ENCODE results near the gene CYP4Z1. TPM values are rescaled to one million over a fixed set of nuclear protein-coding genes. Genes with fewer than 3 reads are reported as not detected.
"Not testable (repeated sequence)": the region's sequence is repeated elsewhere in the genome, so short reads cannot be mapped to it uniquely, and the experiment has no call there.

CYP4Z1 gene
- total RNA-seq, 4 donors from 2014 or later: 1.1 to 2.8 (median 1.5) TPM

DNA sequence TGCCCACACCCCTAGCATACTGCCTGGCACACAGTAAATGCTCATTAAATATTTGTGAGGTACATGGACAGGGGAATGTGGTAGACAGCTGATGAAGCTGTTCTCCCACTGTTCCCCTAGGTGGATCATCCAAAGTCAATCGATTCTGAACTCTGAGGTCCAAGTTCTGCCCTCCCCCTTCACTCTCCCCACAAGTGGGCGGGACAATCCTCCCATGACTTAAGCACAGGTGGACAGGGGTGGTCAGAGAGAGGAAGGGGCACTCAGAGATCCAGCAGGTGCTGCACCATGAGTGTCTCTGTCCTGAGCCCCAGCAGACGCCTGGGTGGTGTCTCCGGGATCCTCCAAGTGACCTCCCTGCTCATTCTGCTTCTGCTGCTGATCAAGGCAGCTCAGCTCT is 70.2 kb downstream of the CYP4Z1 start, which contains the start of gene CYP4A22:
Gene CYP4A22, plus strand, starts transcription at position 244 of the 400 bp plus-strand sequence. Its CDS starts 45 bp downstream, at position 289.
- Histone ChIP-seq H3K27ac (replicated peaks in 1 of 4) (no peak within 1 kb of the TSS), H3K4me1 (no peaks in the 10 kb centered on the region), H3K36me3 (no peaks in the 10 kb centered on the region), H3K4me3 (no peak within 1 kb of the TSS), H3K9me3 (no peaks in the 10 kb centered on the region), H3K27me3 (peaks cover 0 to 12% (median 0%) of the 10 kb centered on the region in 4 donors)
- TF ChIP-seq, protein P1, sequence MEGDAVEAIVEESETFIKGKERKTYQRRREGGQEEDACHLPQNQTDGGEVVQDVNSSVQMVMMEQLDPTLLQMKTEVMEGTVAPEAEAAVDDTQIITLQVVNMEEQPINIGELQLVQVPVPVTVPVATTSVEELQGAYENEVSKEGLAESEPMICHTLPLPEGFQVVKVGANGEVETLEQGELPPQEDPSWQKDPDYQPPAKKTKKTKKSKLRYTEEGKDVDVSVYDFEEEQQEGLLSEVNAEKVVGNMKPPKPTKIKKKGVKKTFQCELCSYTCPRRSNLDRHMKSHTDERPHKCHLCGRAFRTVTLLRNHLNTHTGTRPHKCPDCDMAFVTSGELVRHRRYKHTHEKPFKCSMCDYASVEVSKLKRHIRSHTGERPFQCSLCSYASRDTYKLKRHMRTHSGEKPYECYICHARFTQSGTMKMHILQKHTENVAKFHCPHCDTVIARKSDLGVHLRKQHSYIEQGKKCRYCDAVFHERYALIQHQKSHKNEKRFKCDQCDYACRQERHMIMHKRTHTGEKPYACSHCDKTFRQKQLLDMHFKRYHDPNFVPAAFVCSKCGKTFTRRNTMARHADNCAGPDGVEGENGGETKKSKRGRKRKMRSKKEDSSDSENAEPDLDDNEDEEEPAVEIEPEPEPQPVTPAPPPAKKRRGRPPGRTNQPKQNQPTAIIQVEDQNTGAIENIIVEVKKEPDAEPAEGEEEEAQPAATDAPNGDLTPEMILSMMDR (IDR thresholded peaks at IDR 0.05): no peak
- TF ChIP-seq POLR2A (IDR thresholded peaks at IDR 0.05; ENCODE audit: low read depth) (no peak), POLR2AphosphoS5 (IDR thresholded peaks at IDR 0.05) (no peak)
- DNase-seq (ENCODE audit: extremely low spot score): no peak
- 81% methylated on average over 3 of the region's 4 CpGs for WGBS
- intact Hi-C loops (cut with DNase I): no loop called here

DNA sequence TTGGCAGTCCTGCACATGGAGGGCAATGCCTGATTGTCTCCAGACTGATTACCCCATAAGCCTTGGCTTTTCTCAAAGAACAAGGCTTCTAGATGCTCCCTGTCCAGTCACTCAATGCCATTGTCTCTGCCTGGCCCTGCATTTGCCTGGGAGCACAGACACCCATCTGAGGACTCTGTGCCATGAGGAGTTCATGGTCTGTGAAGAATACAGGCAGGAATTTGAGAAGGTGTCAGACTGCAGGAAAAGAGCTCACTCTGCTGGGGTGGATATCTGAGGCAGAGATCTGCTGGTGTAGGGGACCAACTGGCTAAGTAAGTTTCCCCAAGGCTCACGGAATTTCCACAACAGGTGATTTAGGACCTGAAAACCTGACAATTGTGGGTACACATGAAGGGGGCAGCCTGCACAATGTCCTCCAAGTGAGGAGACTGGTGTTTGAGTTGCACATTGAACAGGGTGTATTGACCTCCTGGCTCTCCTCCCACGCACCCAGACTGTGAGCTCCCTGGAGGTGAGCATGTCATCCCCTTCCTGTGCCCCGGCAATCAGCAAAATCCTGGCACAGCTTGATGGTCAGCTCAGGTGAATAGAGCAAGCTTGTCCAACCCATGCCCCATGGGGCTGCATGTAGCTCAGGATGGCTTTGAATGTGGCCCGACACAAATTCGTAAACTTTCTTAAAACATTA is 71.0 kb downstream of the CYP4Z1 start:
- no peaks in the 10 kb centered on the region for H3K36me3 ChIP-seq
- DNase-seq (ENCODE audit: extremely low spot score): no peak
- no peak overlapping the region for H3K4me3 ChIP-seq
- H3K4me1 ChIP-seq: no peaks in the 10 kb centered on the region
- intact Hi-C loops (cut with DNase I): no loop called here
- TF ChIP-seq POLR2AphosphoS5 (IDR thresholded peaks at IDR 0.05): no peak
- no peak for TF ChIP-seq EP300 (IDR thresholded peaks at IDR 0.05)
- TF ChIP-seq, protein P1 (IDR thresholded peaks at IDR 0.05): no peak
- TF ChIP-seq POLR2A (IDR thresholded peaks at IDR 0.05; ENCODE audit: low read depth): no peak
- no peak overlapping the region for H3K27ac ChIP-seq (replicated peaks in 1 of 4)
- WGBS: 75% methylated on average over 5 of the region's 5 CpGs
- H3K9me3 ChIP-seq: no peaks in the 10 kb centered on the region
- H3K27me3 ChIP-seq: peaks cover 0 to 12% (median 0%) of the 10 kb centered on the region in 4 donors

DNA sequence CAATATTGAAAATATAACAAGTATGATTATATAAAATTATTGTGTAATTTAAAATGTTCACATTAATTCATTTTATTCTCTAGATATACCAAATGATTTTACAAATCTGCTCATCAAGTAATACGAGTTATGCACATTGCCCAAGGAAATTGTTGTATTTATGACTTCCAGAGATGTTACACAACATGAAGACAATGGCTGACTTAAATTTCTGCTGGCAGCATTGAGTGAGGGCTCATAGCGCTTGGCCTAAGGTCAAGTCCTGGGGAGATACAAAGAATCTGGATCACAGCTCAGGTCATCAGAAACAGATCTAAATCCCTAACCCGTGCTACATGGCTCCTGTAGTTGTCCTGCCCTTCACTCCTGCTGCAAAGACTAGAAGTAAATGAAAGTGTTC is 73.3 kb downstream of the CYP4Z1 start:
- DNase-seq (ENCODE audit: extremely low spot score); intact Hi-C loops (cut with DNase I); H3K27ac ChIP-seq (replicated peaks in 1 of 4); H3K4me1 ChIP-seq; H3K4me3 ChIP-seq; H3K9me3 ChIP-seq; H3K36me3 ChIP-seq: not testable (repeated sequence)
- H3K27me3 ChIP-seq: peaks cover 0 to 12% (median 0%) of the 10 kb centered on the region in 4 donors
- WGBS: 69% methylated on average over 3 of the region's 3 CpGs

DNA sequence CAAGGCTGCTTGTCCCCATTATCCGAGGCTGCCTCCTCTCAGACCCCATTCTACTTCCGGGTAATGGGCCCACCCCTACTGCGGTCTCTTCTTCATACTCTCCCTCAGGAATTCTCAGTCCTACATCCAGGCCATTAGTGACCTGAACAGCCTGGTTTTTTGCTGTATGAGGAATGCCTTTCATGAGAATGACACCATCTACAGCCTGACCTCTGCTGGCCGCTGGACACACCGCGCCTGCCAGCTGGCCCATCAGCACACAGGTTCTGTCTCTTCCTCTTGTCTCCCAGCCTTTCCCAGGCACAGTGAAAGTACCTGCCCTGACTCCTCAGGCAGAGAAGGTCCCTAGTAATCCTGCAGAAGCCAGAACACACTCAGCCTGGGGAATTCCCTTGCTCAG is 76.6 kb downstream of the CYP4Z1 start:
- 55% methylated on average over 6 of the region's 6 CpGs for WGBS
- DNase-seq (ENCODE audit: extremely low spot score); H3K27me3 ChIP-seq; H3K36me3 ChIP-seq; H3K9me3 ChIP-seq; intact Hi-C loops (cut with DNase I); H3K27ac ChIP-seq (replicated peaks in 1 of 4); H3K4me3 ChIP-seq; H3K4me1 ChIP-seq: not testable (repeated sequence)

DNA sequence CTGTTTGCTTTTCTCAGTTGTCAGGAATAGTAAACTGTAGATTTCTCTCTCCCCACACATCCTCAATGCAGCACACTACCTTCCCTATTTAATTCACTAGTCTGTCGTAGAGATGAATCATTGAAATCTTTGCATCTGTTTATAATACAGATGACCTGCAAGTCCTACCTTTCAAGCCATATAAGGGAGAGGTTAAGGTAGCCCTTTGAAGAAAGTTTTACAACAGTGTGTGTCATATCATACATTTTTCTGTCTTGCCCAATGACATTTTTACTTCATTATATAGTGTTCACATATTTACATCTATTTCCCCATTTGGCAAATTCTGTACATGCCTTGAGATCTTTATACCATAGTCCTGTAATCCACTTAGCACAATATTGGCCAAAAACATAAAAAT is 79.5 kb downstream of the CYP4Z1 start:
- H3K9me3 ChIP-seq; H3K4me1 ChIP-seq; H3K36me3 ChIP-seq; H3K4me3 ChIP-seq; H3K27ac ChIP-seq (replicated peaks in 1 of 4); DNase-seq (ENCODE audit: extremely low spot score); intact Hi-C loops (cut with DNase I); H3K27me3 ChIP-seq: not testable (repeated sequence)
- 0% methylated on average over 1 of the region's 1 CpG for WGBS

DNA sequence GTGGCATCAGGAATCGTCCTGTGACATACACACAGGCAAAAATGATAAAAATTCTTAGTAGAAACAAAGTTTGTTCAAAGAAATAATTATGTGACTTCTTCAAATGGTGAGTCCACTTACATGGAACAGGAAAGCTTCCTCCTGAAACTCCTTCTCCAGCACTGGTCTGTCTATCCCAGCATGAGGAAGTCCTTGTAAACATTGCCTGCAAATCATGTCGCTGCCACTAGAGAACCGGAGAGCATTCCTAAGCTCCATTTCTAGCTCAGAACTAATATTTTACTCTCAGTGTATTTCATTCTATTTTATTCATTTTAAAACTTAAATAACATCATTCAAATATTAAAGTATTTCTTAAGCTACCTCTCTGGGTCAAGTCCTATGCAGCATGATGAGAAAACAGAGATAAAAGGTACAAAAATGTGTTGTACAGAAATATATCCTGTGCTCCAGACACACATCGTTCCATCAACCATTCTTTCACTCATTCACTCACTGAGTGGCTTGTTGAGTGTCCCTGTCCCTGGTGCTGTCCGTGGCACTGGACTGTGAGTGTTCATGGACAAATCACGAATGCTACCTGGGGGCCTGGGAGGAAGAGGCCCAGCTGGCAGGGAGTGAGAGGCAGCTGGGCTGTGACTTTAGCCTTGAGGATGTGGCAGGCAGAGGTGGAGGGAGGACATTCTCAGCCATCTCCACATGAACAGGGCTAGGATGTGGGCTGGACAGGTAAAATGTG is 80.2 kb downstream of the CYP4Z1 start:
- intact Hi-C loops (cut with DNase I): no loop called here
- no peaks in the 10 kb centered on the region for H3K36me3 ChIP-seq
- TF ChIP-seq POLR2AphosphoS5 (IDR thresholded peaks at IDR 0.05) (no peak), POLR2A (IDR thresholded peaks at IDR 0.05; ENCODE audit: low read depth) (no peak), EP300 (IDR thresholded peaks at IDR 0.05) (no peak)
- TF ChIP-seq, protein P1 (IDR thresholded peaks at IDR 0.05): no peak
- peaks cover 0 to 11% (median 0%) of the 10 kb centered on the region in 4 donors for H3K27me3 ChIP-seq
- 46% methylated on average over 6 of the region's 6 CpGs for WGBS
- H3K27ac ChIP-seq (replicated peaks in 1 of 4): no peak overlapping the region
- no peaks in the 10 kb centered on the region for H3K9me3 ChIP-seq
- no peak for DNase-seq (ENCODE audit: extremely low spot score)
- no peak overlapping the region for H3K4me3 ChIP-seq
- H3K4me1 ChIP-seq: no peaks in the 10 kb centered on the region

DNA sequence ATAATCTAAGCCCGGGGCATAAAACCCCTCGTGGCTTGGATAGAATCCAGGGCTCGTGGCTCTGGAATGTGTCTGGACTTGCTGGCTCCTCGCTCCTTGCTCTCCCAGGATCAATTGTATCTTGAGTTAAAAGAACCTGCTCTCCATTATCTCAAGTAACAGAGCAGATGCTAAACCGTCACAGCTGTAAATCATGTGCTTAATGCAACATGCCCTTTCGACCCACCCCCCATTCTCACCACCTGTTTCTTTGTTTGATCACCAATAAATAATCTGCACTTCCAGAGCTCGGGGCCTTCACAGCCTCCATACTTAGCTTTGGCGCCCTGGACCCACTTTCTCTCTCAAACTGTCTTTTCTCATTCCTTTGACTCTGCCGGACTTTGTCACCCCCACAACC is 82.1 kb downstream of the CYP4Z1 start:
- intact Hi-C loops (cut with DNase I); H3K4me1 ChIP-seq; H3K27ac ChIP-seq (replicated peaks in 1 of 4); H3K9me3 ChIP-seq; H3K36me3 ChIP-seq; H3K4me3 ChIP-seq; DNase-seq (ENCODE audit: extremely low spot score): not testable (repeated sequence)
- H3K27me3 ChIP-seq: peaks cover 0 to 11% (median 0%) of the 10 kb centered on the region in 4 donors
- WGBS: 48% methylated on average over 6 of the region's 9 CpGs

DNA sequence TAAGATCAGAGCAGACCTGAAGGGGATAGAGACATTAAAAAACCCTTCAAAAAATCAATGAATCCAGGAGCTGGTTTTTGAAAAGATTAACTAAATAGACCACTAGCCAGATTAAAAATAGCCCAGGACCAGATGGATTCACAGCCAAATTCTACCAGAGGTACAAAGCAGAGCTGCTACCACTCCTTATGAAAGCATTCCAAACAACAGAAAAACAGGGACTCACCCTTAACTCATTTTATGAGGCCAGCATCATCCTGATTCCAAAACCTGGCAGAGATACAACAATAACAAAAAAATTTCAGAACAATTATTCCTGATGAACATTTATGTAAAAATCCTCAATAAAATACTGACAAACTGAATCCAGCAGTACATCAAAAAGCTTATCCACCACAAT is 89.4 kb downstream of the CYP4Z1 start:
- DNase-seq (ENCODE audit: extremely low spot score); H3K27ac ChIP-seq (replicated peaks in 1 of 4); intact Hi-C loops (cut with DNase I); H3K4me3 ChIP-seq; H3K27me3 ChIP-seq; H3K4me1 ChIP-seq; H3K36me3 ChIP-seq; H3K9me3 ChIP-seq: not testable (repeated sequence)

DNA sequence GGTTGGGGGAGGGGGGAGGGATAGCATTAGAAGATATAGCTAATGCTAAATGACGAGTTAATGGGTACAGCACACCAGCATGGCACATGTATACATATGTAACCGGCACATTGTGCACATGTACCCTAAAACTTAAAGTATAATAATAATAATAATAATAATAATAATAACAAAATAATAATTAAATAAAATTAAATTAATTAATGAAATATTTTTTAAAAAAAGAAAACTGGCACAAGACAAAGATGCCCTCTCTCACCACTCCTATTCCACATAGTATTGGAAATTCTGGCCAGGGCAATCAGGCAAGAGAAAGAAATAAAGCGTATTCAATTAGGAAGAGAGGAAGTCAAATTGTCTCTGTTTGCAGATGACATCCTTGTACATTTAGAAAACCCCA is 90.9 kb downstream of the CYP4Z1 start:
- H3K9me3 ChIP-seq; H3K4me1 ChIP-seq; H3K4me3 ChIP-seq; H3K36me3 ChIP-seq; DNase-seq (ENCODE audit: extremely low spot score); intact Hi-C loops (cut with DNase I); H3K27ac ChIP-seq (replicated peaks in 1 of 4); H3K27me3 ChIP-seq: not testable (repeated sequence)
- 55% methylated on average over 3 of the region's 3 CpGs for WGBS
